HepG2 (cell line): ENCODE measurements around the gene OLFM1. TPM values are rescaled to one million over a fixed set of nuclear protein-coding genes. Genes with fewer than 3 reads are reported as not detected.

Experiments used
- ATF3 ChIP-seq: sonication (generic); formaldehyde crosslinking; IDR thresholded peaks from 2 replicates; pipeline ENCODE4 v1.4.0; 2020; ENCODE audit warnings: missing genetic modification reagents
- ATF5 ChIP-seq: sonication (generic); formaldehyde crosslinking; IDR thresholded peaks from 2 replicates; pipeline ENCODE4 v1.4.0; 2020; ENCODE audit warnings: mild to moderate bottlenecking, low read depth, missing genetic modification reagents
- CSRNP1 ChIP-seq: sonication (generic); formaldehyde crosslinking; IDR thresholded peaks from 2 replicates; pipeline ENCODE4 v1.8.1; 2023; ENCODE audit warnings: mild to moderate bottlenecking, missing genetic modification reagents
- DNMT3B ChIP-seq: conservative IDR thresholded peaks from 2 replicates; pipeline ENCODE4 v1.6.1; 2016; ENCODE audit warnings: missing biosample characterization, control low read depth
- E2F2 ChIP-seq: sonication (generic); formaldehyde crosslinking; IDR thresholded peaks from 2 replicates; pipeline ENCODE4 v1.4.0; 2020; ENCODE audit warnings: missing genetic modification reagents, borderline replicate concordance
- HBP1 ChIP-seq: IDR thresholded peaks from 2 replicates; pipeline ENCODE4 v1.6.1; 2016; ENCODE audit warnings: low read depth, control low read depth
- JUN ChIP-seq: sonication (generic); formaldehyde crosslinking; IDR thresholded peaks from 2 replicates; pipeline ENCODE4 v1.4.0; 2020; ENCODE audit warnings: mild to moderate bottlenecking, missing genetic modification reagents
- NFYC ChIP-seq: IDR thresholded peaks from 2 replicates; pipeline ENCODE4 v1.6.1; 2016; ENCODE audit warnings: missing genetic modification reagents, missing compliant biosample characterization
- RAD21 ChIP-seq: fragments of 450-650 bp; formaldehyde crosslinking; IDR thresholded peaks from 2 replicates; pipeline ENCODE4 v1.5.0; 2020; ENCODE audit warnings: mild to moderate bottlenecking
- REST ChIP-seq, 2 experiments: IDR thresholded peaks; 2 replicates each; pipeline ENCODE4 v1.6.1; 2011 to 2012; ENCODE audit warnings: low read length in 2 of 2, borderline replicate concordance in 1 of 2, low read depth in 1 of 2, mild to moderate bottlenecking in 1 of 2, moderate library complexity in 1 of 2
- THAP7 ChIP-seq: sonication (generic); formaldehyde crosslinking; IDR thresholded peaks from 2 replicates; pipeline ENCODE4 v1.8.1; 2023; ENCODE audit warnings: mild to moderate bottlenecking, missing genetic modification reagents
- ZBTB26 ChIP-seq: IDR thresholded peaks from 2 replicates; pipeline ENCODE4 v1.6.1; 2016; ENCODE audit warnings: missing compliant biosample characterization, missing genetic modification reagents, borderline replicate concordance
- ZNF704 ChIP-seq: sonication (generic); formaldehyde crosslinking; IDR thresholded peaks from 2 replicates; pipeline ENCODE4 v1.8.1; 2023; ENCODE audit warnings: mild to moderate bottlenecking, inconsistent platforms, moderate library complexity, missing genetic modification reagents, borderline replicate concordance
- polyA plus RNA-seq, 8 experiments: library from polyadenylated mRNA; depleted of rRNA in 3 of 8; stranded (reverse) in 7 of 8; unstranded in 1 of 8; fragments of >200 nt; fragmentation: Illumina TruSeq in 4 of 8; extraction: Trizol in 4 of 8; gene quantifications; 2 replicates each; pipeline versions ENCODE4 v1.2.1 to v1.2.3, GENCODE V29; 2011 to 2016; ENCODE audit warnings: low read depth in 4 of 8, missing spikeins in 1 of 8, mixed read lengths in 1 of 8; ENCODE audit not compliant: insufficient read depth in 1 of 8
- total RNA-seq, 5 experiments: library from RNA; depleted of rRNA; stranded (reverse); fragments of >200 nt; fragmentation: Illumina TruSeq; extraction: Trizol; gene quantifications; 2 replicates each; pipeline ENCODE4 v1.2.3, GENCODE V29; 2016; ENCODE audit warnings: low read depth in 1 of 5

The OLFM1 gene
- total and polyA plus RNA-seq, 2 of the 13 experiments (the other 11 are each of a cell fraction or from before 2014, with no cell fraction given), result not detected

- TF ChIP-seq REST (IDR thresholded peaks at IDR 0.05; ENCODE audit: borderline replicate concordance in 1 of 2, low read depth in 1 of 2, low read length in 2 of 2) (peak in 1 of 2 experiments; percentile 97), E2F2 (CRISPR knock-in tag) (peak; percentile 43; the same call in 1 of the 2 replicates), JUN (CRISPR knock-in tag) (no peak), RAD21 (no peak), DNMT3B (no peak), CSRNP1 (CRISPR knock-in tag) (no peak), ATF3 (CRISPR knock-in tag) (no peak), ZNF704 (CRISPR knock-in tag) (no peak), THAP7 (no peak), ZBTB26 (CRISPR knock-in tag) (no peak), NFYC (CRISPR knock-in tag) (no peak), ATF5 (CRISPR knock-in tag) (no peak), HBP1 (CRISPR knock-in tag) (no peak)
Observed at GRCh38 chr9:135156525-135157510, 69.3 kb downstream of the OLFM1 start (continued).
